GM20000 (cell line): ENCODE measurements around the gene LRRC72.
"Not testable (repeated sequence)": the region's sequence is repeated elsewhere in the genome, so short reads cannot be mapped to it uniquely, and the experiment has no call there.

Experiments
- DNase-seq: peaks from one replicate; pipeline ENCODE4 v3.0.0; 2012; ENCODE audit warnings: low spot score
- TF ChIP-seq, protein P1 (sequence below): IDR thresholded peaks from 2 replicates; pipeline ENCODE4 v1.5.1; 2012; ENCODE audit warnings: mild to moderate bottlenecking, control low read depth; ENCODE audit errors: extremely low read depth, missing control alignments

LRRC72 gene

GRCh38 chr7:16512097-16512496 is 14.5 kb upstream of the LRRC72 start:
- DNase-seq = no peak
- TF ChIP-seq, protein P1, sequence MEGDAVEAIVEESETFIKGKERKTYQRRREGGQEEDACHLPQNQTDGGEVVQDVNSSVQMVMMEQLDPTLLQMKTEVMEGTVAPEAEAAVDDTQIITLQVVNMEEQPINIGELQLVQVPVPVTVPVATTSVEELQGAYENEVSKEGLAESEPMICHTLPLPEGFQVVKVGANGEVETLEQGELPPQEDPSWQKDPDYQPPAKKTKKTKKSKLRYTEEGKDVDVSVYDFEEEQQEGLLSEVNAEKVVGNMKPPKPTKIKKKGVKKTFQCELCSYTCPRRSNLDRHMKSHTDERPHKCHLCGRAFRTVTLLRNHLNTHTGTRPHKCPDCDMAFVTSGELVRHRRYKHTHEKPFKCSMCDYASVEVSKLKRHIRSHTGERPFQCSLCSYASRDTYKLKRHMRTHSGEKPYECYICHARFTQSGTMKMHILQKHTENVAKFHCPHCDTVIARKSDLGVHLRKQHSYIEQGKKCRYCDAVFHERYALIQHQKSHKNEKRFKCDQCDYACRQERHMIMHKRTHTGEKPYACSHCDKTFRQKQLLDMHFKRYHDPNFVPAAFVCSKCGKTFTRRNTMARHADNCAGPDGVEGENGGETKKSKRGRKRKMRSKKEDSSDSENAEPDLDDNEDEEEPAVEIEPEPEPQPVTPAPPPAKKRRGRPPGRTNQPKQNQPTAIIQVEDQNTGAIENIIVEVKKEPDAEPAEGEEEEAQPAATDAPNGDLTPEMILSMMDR = no peak

GRCh38 chr7:16514271-16514670 is 12.4 kb upstream of the LRRC72 start:
- DNase-seq = no peak
- TF ChIP-seq, protein P1 = no peak

DNA sequence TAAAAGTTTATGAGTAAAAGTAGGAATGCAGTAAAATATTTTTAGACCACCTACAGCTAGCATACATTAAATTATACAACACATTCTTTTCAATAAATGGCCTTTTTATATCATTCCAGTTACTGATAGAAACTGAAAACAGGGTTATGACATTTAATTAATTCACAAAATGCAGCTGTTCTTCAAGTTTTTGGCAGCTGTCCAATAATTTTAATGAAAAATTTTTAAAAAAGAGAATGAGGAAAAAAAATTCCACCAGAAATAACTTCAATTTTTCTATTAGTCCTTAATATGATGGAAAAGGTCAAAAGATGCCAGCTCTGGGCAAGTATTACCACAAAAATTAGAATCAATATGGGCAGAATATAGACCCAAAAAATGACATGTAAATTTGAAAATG is 11.9 kb upstream of the LRRC72 start:
- DNase-seq = no peak
- TF ChIP-seq, protein P1 = no peak

DNA sequence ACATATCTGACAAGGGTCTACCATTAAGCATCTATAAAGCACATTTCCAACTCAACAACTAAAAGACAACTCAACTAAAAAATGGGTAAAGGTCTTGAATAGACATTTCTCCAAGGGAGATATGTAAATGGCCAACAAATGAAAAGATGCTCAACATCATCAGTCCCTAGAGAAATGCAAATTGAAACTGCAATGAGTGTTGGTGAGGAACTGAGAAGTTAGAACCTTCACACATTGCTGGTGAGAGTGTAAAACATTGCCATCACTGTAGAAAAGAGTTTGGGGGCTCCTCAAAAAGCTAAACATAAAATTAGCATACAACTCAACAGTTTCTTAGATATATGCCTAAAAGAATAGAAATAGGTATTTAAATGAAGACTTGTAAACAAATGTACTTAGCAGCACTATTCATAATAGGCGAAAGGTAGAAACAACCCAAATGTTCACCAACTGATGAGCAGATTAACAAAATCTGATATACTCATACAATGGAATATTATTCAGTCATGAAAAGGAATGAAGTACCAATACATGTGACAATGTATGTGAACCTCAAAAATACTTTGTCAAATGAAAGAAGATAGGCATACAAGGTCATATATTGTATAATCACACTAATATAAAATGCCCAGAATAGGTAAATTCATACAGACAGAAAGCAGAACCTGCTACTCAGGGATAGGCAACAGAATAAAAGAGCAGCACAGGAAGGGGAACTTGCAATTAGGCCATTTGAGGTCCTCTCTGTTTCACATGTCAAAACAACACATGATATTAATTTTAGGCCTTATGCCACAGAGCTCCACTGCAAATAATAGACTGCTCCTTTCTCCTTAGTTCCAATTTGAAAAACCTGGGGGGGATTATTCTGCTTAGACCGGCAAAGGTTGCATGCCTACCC is 10.6 kb upstream of the LRRC72 start:
- no peak for DNase-seq
- TF ChIP-seq, protein P1 = no peak

DNA sequence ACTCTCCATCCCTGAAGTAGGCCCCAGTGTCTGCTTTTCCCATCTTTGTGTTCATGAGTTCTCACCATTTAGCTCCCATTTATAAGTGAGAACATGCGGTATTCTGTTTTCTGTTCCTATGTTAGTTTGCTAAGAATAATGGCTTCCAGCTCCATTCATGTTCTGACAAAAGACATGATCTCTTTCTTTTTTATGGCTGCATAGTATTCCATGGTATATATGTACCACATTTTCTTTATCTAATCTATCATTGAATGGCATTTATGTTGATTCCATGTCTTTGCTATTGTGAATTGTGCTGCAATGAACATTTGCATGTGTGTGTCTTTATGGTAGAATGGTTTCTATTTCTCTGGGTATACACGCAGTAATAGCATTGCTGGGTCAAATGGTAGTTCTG is 6.6 kb upstream of the LRRC72 start:
- not testable (repeated sequence) for DNase-seq

- no peak for DNase-seq
Measured at GRCh38 chr7:16524332-16524731, 2.3 kb upstream of the LRRC72 start.

GRCh38 chr7:16528520-16528919 is 1.9 kb downstream of the LRRC72 start:
- TF ChIP-seq, protein P1 = no peak
- no peak for DNase-seq

More at GRCh38 chr7:16524332-16524731, 2.3 kb upstream of the LRRC72 start:
- TF ChIP-seq, protein P1 = no peak

- TF ChIP-seq, protein P1 = no peak
- DNase-seq = no peak
Measured at GRCh38 chr7:16529697-16530096, 3.1 kb downstream of the LRRC72 start.
